COLO668 (cell line): ENCODE measurements around the gene MAN2C1.
A peak's percentile ranks its signal among the peaks of the same experiment; 100 is the strongest.
"Not testable (repeated sequence)": the region's sequence is repeated elsewhere in the genome, so short reads cannot be mapped to it uniquely, and the experiment has no call there.

Source experiments
- DNase-seq: peaks from one replicate; lab custom pipeline; 2025; ENCODE audit not compliant: unreplicated experiment; lab: John Stamatoyannopoulos, UW

MAN2C1 gene

DNA sequence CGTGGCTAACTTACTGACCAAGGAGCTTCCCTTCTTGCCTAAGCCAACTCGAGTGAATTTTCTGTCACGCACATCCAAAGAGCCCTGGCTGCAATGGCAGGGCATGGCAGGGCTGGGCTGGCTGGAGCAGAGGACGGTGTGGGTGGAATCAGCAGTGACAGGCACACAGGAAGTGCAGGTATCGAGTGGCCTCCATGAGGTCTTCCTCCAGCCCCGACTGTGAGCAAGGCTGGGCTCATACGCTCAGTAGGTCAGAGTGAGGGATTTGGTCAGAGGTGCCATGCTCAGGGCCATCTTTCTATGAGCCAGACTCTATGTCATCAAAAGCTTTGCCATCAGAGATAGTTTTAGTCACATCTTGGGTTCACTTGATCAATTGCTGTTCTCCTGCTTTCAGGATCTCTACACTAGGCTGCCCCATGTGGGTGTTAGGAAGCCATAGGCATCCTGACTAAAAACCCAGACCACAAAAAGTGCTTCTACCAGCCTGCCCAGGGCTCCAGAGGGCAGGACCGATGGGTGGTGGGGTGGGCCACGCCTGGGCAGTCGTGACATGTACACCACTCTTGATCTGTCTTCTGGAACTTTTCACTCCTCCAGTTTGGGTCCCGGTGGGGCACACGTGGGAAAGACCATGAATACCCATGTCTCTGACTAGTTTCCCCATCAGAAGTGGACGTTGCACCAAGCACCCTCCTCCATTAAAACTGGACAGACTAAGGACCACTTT is 55.1 kb downstream of the MAN2C1 start:
- DNase-seq: no peak

DNA sequence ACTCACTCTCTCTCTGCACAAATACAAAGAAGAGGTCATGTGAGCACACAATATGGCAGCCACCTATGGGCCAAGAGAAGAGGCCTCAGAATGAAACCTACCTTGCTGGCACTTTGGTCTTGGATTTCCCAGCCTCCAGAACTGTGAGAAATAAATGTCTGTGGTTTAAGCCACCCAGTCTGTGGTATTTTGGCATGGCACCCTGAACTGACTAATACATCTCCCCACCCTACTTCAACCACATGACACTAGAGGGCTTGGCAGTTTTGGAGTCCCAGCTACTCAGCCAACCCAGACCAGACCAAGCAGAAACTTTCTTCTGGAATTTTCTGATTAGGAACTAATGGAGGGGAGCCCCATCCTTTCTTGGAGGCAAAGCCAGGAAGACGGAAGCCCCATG is 55.9 kb downstream of the MAN2C1 start:
- not testable (repeated sequence) for DNase-seq

DNA sequence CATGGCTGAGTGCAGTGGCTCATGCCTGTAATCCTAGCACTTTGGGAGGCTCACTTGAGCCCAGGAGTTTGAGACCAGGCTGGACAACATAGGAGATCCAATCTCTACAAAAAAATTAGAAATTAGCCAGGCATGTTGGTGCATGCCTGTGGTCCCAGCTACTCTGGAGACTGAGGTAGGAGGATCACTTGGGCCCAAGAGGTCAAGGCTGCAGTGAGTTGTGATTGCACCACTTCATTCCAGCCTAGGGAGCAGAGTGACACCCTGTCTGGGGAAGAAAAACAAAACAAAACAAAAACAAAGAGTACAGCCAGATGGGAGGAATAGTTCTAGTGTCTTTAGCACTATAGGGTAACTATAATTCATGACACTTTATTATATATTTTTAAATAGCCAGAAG is 58.7 kb downstream of the MAN2C1 start:
- no peak for DNase-seq

DNA sequence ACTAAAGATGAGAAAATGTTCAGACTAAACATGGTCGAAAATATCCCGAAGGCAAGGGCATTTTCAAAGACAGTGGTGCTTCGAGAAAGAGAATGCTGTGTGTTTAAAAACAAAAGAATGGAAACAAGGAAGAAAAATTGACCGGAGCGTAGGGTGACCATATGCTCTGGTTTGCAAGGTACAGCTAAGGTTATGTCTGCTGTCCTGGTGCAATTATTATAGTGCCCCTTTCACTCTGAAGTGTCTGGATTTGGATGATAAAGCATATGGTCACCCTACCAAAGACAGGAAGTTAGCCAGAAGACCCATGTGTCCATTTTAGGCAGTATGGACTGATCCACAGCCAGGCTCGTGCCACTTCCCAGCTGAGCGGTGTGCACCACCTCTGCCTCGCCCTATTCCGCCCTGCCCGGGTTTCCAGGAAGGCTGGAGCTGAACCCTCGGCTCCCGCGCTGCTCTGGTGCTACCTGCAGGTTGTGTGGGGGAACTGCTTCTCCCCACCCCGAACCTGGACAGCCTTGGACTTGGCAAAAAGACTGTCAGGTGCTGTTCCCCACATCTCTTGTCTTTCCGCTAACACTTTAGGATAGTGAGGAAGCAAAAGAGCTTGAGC is 60.5 kb downstream of the MAN2C1 start:
- DNase-seq: peak; percentile 61

DNA sequence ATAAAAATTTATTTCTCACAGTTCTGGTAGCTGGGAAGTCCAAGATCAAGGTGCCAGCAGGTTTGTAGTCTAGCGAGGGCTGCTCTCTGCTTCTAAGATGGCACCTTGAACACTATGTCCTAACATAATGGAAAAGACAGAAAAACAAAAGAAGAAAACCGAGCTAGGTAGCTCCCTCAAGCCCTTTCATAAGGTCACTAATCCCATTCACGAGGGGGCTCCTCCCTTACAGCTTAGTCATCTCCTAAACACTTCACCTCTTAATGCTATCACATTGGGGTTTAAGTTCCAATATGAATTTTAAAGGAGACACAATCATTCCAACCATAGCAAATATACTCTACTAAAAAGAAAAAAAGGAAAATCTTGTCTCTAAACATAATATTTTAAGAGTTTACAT is 62.2 kb downstream of the MAN2C1 start:
- DNase-seq: no peak
